Fibroblast of the aortic adventitia (primary cell): ENCODE results near the gene LIN7B. TPM values are rescaled to one million over a fixed set of nuclear protein-coding genes. Genes with fewer than 3 reads are reported as not detected.

Experiments used
- DNase-seq: peaks from one replicate; pipeline ENCODE4 v3.0.0-alpha.2; 2010; ENCODE audit warnings: low read depth
- H3K4me3 ChIP-seq: 2 replicates; pipeline ENCODE4 v1.5.1; 2011; ENCODE audit warnings: low read depth, mild to moderate bottlenecking, control low read depth, low read length, moderate library complexity
- total RNA-seq: library from RNA; depleted of rRNA; stranded (reverse); fragments of >200 nt; gene quantifications from 2 replicates; pipeline ENCODE4 v1.2.3, GENCODE V29; 2012; ENCODE audit warnings: low replicate concordance
- TF ChIP-seq, protein P1 (sequence below): IDR thresholded peaks from 2 replicates; pipeline ENCODE4 v1.5.1; 2011; ENCODE audit warnings: mild to moderate bottlenecking, low read length, control low read depth, inconsistent platforms; ENCODE audit not compliant: insufficient read depth

The LIN7B gene
- total RNA-seq, 1 donor, result 3.7 TPM

DNA sequence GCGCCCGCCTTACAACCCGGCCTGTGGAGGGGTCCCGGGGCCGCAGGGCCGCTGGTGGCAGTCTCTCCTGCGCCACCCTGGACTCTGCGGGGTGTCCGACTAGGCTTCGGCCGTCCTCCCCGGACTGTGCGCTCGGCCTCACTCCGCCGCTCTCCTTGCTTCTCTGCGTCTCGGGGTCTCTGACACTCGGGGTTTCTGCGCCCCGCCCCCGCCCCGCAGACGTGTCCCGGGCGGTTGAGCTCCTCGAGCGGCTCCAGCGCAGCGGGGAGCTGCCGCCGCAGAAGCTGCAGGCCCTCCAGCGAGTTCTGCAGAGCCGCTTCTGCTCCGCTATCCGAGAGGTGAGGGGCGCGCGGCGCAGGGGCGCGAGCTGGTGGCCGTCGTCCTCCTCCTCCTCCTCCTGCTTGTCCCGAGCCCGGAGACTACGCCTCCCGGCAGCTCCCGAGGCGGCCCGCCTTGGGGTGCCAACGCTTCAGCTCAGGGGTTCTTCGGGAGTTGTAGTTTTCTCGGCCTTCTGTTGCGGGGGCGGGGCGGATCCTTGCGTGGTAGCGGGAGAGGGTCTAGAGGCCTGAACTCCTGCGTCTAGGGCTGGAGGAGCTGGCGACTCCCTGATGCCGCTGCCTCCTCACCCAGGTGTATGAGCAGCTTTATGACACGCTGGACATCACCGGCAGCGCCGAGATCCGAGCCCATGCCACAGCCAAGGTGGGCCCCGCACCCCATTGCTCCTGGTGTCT, 627 bp downstream of the LIN7B start:
- DNase-seq, result peak; percentile 47
- TF ChIP-seq, protein P1, sequence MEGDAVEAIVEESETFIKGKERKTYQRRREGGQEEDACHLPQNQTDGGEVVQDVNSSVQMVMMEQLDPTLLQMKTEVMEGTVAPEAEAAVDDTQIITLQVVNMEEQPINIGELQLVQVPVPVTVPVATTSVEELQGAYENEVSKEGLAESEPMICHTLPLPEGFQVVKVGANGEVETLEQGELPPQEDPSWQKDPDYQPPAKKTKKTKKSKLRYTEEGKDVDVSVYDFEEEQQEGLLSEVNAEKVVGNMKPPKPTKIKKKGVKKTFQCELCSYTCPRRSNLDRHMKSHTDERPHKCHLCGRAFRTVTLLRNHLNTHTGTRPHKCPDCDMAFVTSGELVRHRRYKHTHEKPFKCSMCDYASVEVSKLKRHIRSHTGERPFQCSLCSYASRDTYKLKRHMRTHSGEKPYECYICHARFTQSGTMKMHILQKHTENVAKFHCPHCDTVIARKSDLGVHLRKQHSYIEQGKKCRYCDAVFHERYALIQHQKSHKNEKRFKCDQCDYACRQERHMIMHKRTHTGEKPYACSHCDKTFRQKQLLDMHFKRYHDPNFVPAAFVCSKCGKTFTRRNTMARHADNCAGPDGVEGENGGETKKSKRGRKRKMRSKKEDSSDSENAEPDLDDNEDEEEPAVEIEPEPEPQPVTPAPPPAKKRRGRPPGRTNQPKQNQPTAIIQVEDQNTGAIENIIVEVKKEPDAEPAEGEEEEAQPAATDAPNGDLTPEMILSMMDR, result no peak
- peak overlapping the region; percentile 83 for H3K4me3 ChIP-seq

DNA sequence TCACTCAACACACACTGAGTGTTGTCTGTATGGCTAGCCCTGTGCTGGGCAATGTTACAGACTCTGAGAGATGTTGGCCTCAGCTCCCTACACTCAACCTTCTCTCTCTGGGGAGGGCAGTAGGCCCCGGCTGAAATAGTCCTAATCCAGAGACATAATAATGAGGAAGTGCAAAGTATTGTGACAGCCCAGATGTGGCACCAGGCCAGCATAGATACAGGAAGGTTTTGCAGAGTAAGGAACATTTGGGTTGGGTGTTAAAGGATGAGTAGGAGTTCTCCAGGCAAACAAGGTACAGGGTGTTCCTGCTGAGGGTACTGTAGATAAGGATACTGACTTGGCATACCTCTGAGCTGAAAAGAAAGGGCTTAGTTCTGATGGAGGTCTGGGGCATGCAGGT, 2.4 kb downstream of the LIN7B start:
- no peak for DNase-seq
- TF ChIP-seq, protein P1, result no peak
- H3K4me3 ChIP-seq, result no peak overlapping the region

DNA sequence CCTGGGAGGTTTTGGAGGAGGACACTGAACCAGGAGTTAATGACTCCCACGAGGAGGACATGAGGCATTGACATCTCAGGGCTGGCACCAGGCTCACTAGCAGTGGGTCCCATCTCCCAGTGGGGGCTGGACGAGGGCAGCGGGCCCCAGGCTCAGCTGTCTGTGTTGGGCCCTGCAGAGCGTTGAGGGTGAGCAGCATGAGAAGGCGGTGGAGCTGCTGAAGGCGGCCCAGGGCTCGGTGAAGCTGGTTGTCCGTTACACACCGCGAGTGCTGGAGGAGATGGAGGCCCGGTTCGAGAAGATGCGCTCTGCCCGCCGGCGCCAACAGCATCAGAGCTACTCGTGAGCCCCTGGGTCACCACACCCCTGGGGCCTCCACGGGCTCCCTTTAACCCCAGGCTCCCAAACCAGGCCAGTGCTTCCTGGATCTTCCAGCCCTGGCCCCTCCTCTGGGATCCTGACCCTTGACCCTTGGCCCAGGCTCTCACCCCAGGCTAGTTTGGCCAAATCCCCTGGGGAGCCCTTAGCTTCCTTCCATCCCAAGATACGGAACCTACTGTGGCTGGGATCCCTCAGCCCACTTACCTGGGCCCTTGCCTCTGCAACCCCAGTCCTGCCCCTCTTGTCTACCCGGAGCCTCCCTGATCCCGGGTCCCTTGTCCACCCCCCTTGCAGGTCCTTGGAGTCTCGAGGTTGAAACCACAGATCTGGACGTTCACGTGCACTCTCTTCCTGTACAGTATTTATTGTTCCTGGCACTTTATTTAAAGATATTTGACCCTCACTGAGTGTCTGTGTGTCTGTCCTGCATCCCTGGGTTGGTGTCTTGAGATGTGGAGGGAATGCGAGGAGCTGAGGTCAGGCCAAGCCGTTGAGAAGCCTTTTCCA, 3.8 kb downstream of the LIN7B start:
- no peak for DNase-seq
- TF ChIP-seq, protein P1, result no peak
- H3K4me3 ChIP-seq, result peak overlapping the region; percentile 80

DNA sequence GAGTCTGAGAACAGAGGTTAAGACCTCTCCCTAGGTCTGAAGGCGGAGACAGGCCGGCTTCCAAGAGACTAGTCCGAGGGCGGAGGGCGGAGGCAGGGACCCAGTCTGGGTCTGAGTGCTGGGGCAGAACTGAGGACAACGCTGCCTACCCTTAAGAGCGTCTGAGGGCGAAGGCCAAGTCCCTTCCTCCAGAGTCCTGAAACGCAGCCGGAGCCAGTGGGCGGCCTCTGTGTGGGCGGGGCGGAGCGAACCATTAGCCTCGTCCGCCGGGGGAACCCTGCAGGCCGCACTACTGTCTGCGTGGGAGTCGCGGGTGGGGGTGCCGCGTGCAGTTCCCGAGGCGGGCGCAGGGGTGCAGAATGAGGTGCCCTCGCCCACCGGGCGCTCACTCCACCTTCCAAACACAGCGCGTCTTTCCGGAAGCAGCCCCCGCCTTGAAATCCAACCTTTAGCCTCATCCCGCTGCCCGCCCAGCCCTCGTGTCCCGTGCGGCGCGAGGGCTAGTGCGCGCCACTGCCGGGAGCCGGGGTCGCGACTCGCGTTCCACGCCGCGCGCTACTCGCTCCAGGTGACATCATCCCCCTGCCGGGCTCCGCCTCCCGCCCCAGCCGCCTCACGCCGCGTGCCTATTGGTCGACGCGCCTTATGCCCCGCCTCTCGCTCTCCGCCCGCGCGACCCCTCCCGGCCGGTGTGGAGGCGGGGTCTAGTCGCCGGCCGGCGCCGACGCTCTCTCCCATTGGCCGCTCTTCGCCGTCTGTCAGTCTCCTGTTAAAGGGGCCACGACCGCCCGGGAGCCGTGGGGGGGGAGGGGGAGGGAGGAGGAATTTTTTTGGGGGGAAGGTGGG, 4.6 kb downstream of the LIN7B start, which contains the start of gene C19orf73:
Gene C19orf73 (minus strand): TSS at position 579 of the 846 bp plus-strand sequence. CDS start 121 bp downstream, at position 458.
- TF ChIP-seq, protein P1, result peak; percentile 26
- H3K4me3 ChIP-seq, result peak within 1 kb of the TSS; percentile 80
- peak; percentile 90 for DNase-seq

DNA sequence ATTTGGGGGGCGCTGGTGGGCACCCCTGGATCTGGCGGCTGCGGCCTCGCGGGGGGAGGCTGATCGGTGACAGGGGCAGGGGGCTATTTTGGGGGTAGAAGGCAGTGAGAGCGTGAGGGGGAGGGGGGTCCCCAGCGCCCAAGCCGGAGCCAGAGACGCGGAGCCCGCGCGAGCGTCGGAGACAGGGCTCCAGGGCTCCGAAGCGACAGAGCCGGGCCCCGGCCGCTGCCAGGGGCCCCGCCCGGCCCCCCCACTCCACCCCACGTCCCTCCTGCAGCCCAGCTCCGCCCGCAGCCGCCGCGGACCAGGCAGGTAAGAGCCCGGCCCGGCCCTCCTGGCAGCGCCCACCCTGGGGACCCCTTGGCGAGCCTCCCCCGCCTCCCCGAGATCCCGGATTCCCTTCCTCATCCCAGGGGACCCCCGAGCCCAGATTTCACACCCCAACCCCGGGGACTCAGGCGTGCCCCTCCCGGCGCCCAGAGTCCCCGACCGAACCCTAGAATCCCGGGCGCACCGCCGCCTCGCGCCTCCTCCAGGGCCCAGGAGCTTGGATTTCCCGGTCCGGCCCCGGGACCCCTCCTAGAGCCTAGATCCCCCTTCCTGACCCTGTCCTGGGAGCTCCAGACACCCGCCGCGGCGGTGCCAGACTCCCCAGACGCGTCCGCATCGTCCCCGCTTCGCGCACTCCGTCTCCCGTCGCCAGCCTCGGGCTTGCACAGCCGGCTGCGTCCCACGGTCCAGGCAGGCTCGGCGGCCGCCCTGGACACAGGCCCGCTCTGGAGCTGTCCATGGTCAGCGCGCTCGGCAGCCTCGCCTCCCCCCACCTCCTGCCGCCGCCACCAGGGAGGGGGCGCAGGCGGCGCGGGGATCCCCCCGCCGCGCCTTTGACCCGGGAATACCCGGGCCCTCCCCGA, 5.5 kb downstream of the LIN7B start, which contains the start of gene PPFIA3:
Gene PPFIA3 (plus strand): TSS at position 134 of the 914 bp plus-strand sequence. CDS start 8,330 bp downstream, outside the sequence.
- H3K4me3 ChIP-seq, result peak within 1 kb of the TSS; percentile 80
- peak; percentile 46 for DNase-seq
- TF ChIP-seq, protein P1, result no peak
